IPS DF 4.7 (cell line): ENCODE measurements around the gene SCARB1.
A peak's percentile ranks its signal among the peaks of the same experiment; 100 is the strongest.

Source experiments
- DNase-seq: peaks from one replicate; pipeline ENCODE4 v3.0.0-alpha.2; 2013; ENCODE audit warnings: low spot score; ENCODE audit errors: extremely low read depth

Gene SCARB1

GRCh38 chr12:124800506-124800905 lies 63.2 kb downstream of the SCARB1 start:
- no peak for DNase-seq

DNA sequence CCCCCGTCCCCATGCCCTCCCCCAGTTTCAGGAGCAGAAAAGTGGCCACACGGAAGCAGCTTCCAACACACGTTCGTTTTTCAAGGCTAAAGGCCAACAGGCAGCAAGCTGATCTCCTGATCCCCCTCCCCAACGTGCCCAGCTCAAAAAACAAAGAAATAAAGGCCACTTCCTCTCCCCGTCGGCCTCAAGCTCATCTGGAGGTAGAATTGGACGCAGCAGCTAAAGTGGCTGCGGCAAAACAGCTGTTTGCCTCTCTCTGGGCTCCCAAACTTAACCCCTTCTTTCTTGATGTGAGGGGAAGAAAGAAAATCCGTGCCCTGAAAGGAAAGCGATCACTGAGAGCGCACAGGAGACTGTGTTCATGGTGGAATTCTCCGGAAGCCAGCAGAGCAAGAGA lies 66.3 kb downstream of the SCARB1 start:
- no peak for DNase-seq

DNA sequence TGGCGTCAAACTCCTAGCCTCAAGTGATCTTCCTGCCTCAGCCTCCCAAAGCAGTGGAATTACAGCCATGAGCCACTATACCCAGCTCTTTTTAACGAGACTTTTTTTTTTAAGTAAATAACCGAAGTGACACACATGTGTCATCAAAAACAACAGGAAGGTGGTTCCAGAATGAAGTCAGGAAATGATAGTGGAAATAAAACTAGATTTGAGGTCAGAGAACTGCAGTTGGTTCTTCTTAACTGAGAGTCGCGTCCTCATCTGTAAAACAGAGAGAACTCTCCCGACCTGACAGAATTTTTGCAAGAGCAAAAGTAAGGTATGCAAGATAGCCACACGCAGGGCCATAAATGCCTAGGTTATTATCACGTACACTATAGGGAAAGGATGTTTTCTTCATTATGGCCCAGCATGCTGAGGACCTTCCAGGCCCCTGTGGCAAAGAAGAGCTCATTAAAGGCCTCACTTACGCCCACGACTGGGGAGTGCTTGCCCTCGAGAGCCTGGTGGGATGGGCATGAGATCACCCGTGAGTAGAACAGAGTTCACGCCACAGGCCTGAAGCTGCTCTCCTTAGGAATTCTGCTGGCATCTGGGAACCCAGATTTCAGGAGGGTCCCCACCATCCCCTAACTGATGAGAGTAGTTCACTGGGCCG lies 67.2 kb downstream of the SCARB1 start:
- DNase-seq: no peak

DNA sequence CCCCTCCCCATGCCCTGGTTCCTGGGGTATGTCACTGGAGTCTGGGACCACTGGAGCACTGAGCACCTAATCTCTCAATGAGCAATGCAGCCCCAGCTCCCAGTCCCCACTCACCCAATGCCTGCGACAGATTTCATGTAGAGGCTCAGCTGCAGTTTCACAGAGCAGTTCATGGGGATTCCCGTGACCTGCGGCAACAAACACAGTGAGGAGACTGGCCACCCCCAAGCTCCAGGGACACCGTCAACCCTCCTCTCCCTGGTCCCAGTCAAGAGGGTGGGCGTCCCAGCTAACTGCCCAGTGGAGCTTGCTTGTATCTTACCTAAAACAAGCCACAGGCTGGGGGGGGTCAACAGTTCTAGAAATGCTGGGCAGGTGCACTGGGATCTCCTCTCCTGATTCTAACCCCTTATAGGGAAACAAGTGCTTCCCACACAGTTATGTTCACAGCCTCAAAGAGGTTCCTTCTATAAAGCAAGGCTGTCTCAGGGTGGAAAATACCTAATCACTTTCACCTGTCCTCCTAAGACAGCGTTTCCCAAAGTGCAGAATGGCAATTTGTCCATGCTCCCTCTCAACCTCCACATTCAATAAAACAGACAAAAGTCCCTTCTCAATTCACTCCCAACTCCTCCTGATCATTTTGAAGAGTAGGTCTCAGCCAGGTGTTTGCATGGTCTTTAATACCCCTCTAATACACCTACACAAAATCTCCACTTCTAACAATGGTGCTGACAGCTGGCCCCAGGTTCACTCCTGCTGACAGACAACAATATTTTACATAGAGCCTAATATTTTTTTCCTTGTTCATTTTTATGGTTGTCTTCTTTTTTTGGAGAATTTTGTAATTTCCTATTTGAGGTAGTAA lies 68.3 kb downstream of the SCARB1 start:
- no peak for DNase-seq

DNA sequence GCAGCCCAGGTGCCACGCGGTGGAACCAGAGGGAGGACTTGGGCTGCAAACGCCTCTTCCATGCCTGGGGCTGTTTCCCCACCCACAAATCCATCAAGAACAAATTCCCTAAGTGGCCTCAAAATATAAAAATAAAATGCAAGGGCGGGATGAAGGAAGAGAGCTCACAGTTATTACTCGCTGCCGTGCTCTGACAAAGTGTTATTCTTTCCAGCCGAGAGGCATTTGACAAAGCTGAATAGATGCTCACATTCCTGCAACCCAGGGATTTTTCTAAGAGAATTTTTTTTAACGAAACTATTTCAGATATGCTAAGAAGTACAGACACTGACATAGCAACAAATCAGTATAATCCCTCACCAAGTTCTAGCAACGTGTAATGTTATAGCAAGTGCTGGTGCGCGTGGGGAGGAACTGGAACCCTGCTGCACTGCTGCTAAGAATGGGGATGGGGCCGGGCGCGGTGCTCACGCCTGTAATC lies 70.7 kb downstream of the SCARB1 start:
- DNase-seq: no peak

DNA sequence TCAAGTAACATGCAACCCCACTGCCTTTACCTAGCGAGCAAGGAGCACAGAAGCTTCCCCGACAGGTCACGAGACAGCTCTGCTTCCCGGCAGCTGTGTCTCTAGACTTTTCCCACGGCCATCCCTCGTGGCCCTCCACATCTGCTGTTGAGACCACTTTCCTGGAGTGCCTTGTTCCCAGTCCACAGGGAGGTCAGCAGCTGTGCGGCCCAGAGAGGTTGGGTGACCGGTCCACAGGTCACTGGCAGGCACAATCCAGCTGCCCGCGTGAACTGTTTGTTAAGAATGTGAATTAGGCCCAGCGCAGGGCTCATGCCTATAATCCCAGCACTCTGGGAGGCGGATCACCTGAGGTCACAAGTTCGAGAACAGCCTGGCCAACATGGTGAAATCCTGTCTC lies 71.5 kb downstream of the SCARB1 start:
- no peak for DNase-seq

GRCh38 chr12:124790650-124791400 lies 72.8 kb downstream of the SCARB1 start:
- no peak for DNase-seq

- no peak for DNase-seq
Observed at GRCh38 chr12:124788936-124789555, 74.6 kb downstream of the SCARB1 start.

- DNase-seq: peak; percentile 86
Observed at GRCh38 chr12:124786061-124786964, 77.4 kb downstream of the SCARB1 start.

GRCh38 chr12:124784871-124785572 lies 78.6 kb downstream of the SCARB1 start:
- no peak for DNase-seq

GRCh38 chr12:124783087-124783486 lies 80.6 kb downstream of the SCARB1 start:
- DNase-seq: no peak

GRCh38 chr12:124782132-124782531 lies 81.5 kb downstream of the SCARB1 start:
- no peak for DNase-seq

DNA sequence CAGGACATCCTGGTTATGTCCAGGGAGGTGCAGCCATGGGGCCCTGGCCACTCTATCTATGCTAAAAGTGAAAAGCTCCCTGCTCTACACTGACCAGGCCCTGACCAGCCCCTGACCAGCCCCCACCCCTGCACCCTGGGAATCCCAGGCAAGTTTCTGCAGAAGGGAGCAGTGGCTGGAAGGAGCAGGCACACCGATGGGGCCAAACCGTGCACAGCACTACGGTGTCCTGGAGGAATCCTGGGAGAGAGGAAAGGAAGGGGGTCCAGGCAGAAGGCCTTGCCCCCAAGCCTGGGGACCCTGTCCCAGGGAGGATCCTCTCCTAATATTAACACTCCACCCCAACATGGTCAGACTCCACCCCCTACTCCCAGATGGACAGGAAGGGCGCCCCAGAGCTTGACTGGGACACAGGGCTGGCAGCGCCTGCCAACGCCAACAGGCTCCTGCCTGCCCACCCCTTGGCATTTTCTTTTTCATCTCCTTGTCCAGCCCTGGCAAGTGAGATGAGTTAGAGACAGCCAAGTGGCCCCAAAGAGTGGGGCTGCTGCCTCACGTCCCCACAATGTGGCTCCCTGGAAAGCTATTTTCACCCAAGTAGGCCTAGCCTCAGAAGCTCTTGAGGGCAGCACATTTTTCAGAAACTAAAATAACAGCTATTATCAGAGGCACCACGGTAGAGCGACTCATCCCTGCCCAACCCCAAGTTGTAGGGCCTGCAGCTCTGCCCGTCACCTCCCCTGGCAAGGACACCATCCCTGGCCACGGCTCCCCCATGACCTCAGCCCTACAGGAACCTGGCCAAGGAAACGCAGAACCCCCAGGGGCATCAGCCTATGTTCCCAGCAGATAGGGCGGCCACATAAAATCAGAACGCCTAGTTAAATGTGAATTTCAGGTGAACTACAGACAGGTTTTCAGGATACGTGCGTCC lies 82.6 kb downstream of the SCARB1 start:
- DNase-seq: no peak

GRCh38 chr12:124780336-124780735 lies 83.3 kb downstream of the SCARB1 start:
- DNase-seq: no peak

GRCh38 chr12:124779161-124780141 lies 84.2 kb downstream of the SCARB1 start:
- no peak for DNase-seq

- no peak for DNase-seq
Observed at GRCh38 chr12:124778411-124778810, 85.3 kb downstream of the SCARB1 start.
